Measurements from ENCODE around the gene MS4A15.

- TF ChIP-seq POLR2A (IDR thresholded peaks at IDR 0.05) (no peak), EP300 (IDR thresholded peaks at IDR 0.05) (no peak), CTCF (IDR thresholded peaks at IDR 0.05) (no peak)
Observed at GRCh38 chr11:60818057-60818456, 61.4 kb downstream of the MS4A15 start.

Data from gastroesophageal sphincter (tissue), 3 donors.